CD4-positive, alpha-beta T cell treated with Interleukin-15 for 1 hour (primary cell): ENCODE results near the gene CYP4F11.
"Not testable (repeated sequence)": the region's sequence is repeated elsewhere in the genome, so short reads cannot be mapped to it uniquely, and the experiment has no call there.

Experiments used
- DNase-seq: peaks from one replicate; pipeline ENCODE4 v3.0.0-alpha.2; 2020

The CYP4F11 gene

GRCh38 chr19:15934332-15935078 is at the start of gene CYP4F11:
TSS of gene CYP4F11 (minus strand) at chr19:15934529. CDS start at chr19:15934408, 121 bp downstream.
- DNase-seq = no peak

- no peak for DNase-seq
Measured at GRCh38 chr19:15979293-15979692, 45.0 kb upstream of the CYP4F11 start.

GRCh38 chr19:15977690-15978089 is 43.4 kb upstream of the CYP4F11 start:
- no peak for DNase-seq

- DNase-seq = no peak
Measured at GRCh38 chr19:15976836-15977689, 42.7 kb upstream of the CYP4F11 start.

- DNase-seq = no peak
Measured at GRCh38 chr19:15974856-15975255, 40.5 kb upstream of the CYP4F11 start.

GRCh38 chr19:15972043-15972442 is 37.7 kb upstream of the CYP4F11 start:
- not testable (repeated sequence) for DNase-seq

- DNase-seq = no peak
Measured at GRCh38 chr19:15971224-15971780, 37.0 kb upstream of the CYP4F11 start.

- DNase-seq = no peak
Measured at GRCh38 chr19:15964231-15964630, 29.9 kb upstream of the CYP4F11 start.

- DNase-seq = no peak
Measured at GRCh38 chr19:15962319-15962718, 28.0 kb upstream of the CYP4F11 start.

- no peak for DNase-seq
Measured at GRCh38 chr19:15954820-15955219, 20.5 kb upstream of the CYP4F11 start.

- no peak for DNase-seq
Measured at GRCh38 chr19:15948223-15949058, 14.1 kb upstream of the CYP4F11 start, which contains the start of gene OR10H4. TSS of gene OR10H4 (plus strand) at chr19:15949008. CDS start at chr19:15949008, 0 bp downstream.

- DNase-seq = no peak
Measured at GRCh38 chr19:15945301-15945700, 11.0 kb upstream of the CYP4F11 start.

GRCh38 chr19:15944401-15944800 is 10.1 kb upstream of the CYP4F11 start:
- DNase-seq = no peak

GRCh38 chr19:15937771-15938170 is 3.4 kb upstream of the CYP4F11 start:
- DNase-seq = no peak

GRCh38 chr19:15936950-15937349 is 2.6 kb upstream of the CYP4F11 start:
- no peak for DNase-seq

- no peak for DNase-seq
Measured at GRCh38 chr19:15936173-15936572, 1.8 kb upstream of the CYP4F11 start.

- no peak for DNase-seq
Measured at GRCh38 chr19:15935167-15935702, 906 bp upstream of the CYP4F11 start.

GRCh38 chr19:15933761-15934331 is 483 bp downstream of the CYP4F11 start:
- DNase-seq = not testable (repeated sequence)

GRCh38 chr19:15928321-15928720 is 6.0 kb downstream of the CYP4F11 start:
- no peak for DNase-seq

GRCh38 chr19:15926484-15926883 is 7.8 kb downstream of the CYP4F11 start:
- DNase-seq = no peak

- DNase-seq = no peak
Measured at GRCh38 chr19:15923702-15924101, 10.6 kb downstream of the CYP4F11 start.

GRCh38 chr19:15922021-15922420 is 12.3 kb downstream of the CYP4F11 start:
- no peak for DNase-seq
